MG63 (cell line): ENCODE data around the gene CAPN13. TPM values are rescaled to one million over a fixed set of nuclear protein-coding genes. Genes with fewer than 3 reads are reported as not detected.

Source experiments
- DNase-seq: peaks from one replicate; pipeline ENCODE4 v3.0.0-alpha.2; 2020
- H3K27me3 ChIP-seq: fragments of 250-450 bp; sonication (Bioruptor Pico); 2 replicates; pipeline ENCODE4 v1.5.1; 2020; ENCODE audit warnings: mild to moderate bottlenecking, moderate library complexity
- H3K36me3 ChIP-seq: fragments of 250-450 bp; sonication (Bioruptor Pico); 2 replicates; pipeline ENCODE4 v1.5.1; 2020; ENCODE audit warnings: mild to moderate bottlenecking, moderate library complexity
- H3K4me3 ChIP-seq: fragments of 250-450 bp; sonication (Bioruptor Pico); 2 replicates; pipeline ENCODE4 v1.5.1; 2020; ENCODE audit warnings: mild to moderate bottlenecking, moderate library complexity
- H3K9me3 ChIP-seq: fragments of 250-450 bp; sonication (Bioruptor Pico); 2 replicates; pipeline ENCODE4 v1.5.1; 2020; ENCODE audit warnings: mild to moderate bottlenecking, moderate library complexity
- total RNA-seq: library from RNA; depleted of rRNA; stranded (reverse); fragments of >200 nt; shearing (Covaris generic); gene quantifications from 2 replicates; pipeline ENCODE4 v1.2.3, GENCODE V29; 2014; ENCODE audit warnings: low replicate concordance; rRNA removed

Gene CAPN13, protein sequence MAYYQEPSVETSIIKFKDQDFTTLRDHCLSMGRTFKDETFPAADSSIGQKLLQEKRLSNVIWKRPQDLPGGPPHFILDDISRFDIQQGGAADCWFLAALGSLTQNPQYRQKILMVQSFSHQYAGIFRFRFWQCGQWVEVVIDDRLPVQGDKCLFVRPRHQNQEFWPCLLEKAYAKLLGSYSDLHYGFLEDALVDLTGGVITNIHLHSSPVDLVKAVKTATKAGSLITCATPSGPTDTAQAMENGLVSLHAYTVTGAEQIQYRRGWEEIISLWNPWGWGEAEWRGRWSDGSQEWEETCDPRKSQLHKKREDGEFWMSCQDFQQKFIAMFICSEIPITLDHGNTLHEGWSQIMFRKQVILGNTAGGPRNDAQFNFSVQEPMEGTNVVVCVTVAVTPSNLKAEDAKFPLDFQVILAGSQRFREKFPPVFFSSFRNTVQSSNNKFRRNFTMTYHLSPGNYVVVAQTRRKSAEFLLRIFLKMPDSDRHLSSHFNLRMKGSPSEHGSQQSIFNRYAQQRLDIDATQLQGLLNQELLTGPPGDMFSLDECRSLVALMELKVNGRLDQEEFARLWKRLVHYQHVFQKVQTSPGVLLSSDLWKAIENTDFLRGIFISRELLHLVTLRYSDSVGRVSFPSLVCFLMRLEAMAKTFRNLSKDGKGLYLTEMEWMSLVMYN
- not detected in 2 replicates for total RNA-seq

DNA sequence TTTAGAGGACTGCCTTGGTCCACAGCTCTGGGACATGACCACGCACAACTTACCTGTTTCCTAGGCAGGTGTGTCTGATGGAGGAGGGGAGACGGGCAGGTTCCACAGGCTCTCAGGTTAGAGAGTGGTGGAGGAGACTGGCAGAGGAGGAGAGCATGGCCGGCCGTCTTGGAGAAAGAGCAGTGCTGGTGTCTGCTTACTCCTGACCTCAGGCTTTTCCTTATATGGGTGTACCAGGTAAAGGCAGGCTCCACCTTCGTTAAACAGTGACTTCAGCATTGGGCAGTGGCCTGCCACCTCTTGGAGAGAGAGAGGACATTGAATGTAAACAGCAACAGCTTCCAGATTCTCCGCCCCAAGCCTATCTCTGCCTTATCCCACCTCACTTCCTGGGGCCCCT lies at the start of gene CAPN13:
Gene CAPN13 (minus strand): TSS at position 198 of the 400 bp plus-strand sequence. CDS start 20,121 bp downstream, outside the sequence.
- 0 out of 2 replicates have a peak, but pooled peaks cover 5% of the 10 kb centered on the region for H3K27me3 ChIP-seq
- H3K4me3 ChIP-seq, result no peak within 1 kb of the TSS
- DNase-seq, result no peak

DNA sequence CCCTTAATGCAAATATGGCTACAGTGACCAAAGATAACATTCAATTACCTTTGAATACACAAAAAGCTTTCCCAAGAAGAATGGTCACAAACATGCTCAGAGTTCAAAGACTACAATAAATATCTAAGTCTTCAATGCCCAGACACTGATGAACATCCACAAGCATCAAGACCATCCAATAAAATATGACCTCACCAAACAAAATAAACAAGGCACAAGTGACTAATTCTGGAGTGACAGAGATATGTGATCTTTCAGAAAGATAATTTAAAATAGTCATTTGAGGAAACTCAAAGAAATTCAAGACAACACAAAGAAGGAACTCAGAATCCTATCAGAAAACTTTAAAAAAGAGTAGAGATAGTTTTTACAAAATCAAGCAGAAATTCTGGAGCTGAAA lies 40.6 kb upstream of the CAPN13 start:
- H3K9me3 ChIP-seq, result no peaks in the 10 kb centered on the region
- H3K4me3 ChIP-seq, result no peak overlapping the region
- peaks cover 3% of the 10 kb centered on the region; the same call in 1 of the 2 replicates for H3K27me3 ChIP-seq
- H3K36me3 ChIP-seq, result no peaks in the 10 kb centered on the region
- no peak for DNase-seq

More for the DNA sequence above, at the start of gene CAPN13:
- no peaks in the 10 kb centered on the region for H3K9me3 ChIP-seq
- H3K36me3 ChIP-seq, result no peaks in the 10 kb centered on the region

DNA sequence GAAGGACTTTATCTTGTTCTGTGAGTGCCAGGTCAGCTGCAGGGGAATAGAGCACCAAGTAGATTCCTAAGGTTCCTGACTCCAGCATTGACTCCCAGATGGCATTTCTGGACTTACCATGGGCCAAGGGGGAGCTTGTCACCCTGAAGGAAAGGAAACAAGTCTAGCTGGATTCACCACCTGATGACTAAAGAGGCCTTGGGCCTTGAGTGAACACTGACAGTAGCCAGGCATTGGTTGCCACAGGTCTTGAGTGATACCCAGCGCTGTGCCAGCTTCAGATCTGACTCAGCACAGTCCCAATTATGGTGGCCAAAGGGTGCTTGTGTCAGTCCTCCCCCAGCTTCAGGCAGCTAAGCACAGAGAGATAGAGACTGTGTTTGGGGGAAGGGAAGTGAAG lies 40.1 kb upstream of the CAPN13 start:
- Histone ChIP-seq H3K36me3 (no peaks in the 10 kb centered on the region), H3K27me3 (peaks cover 3% of the 10 kb centered on the region; the same call in 1 of the 2 replicates), H3K4me3 (no peak overlapping the region), H3K9me3 (no peaks in the 10 kb centered on the region)
- peak; percentile 7 for DNase-seq

DNA sequence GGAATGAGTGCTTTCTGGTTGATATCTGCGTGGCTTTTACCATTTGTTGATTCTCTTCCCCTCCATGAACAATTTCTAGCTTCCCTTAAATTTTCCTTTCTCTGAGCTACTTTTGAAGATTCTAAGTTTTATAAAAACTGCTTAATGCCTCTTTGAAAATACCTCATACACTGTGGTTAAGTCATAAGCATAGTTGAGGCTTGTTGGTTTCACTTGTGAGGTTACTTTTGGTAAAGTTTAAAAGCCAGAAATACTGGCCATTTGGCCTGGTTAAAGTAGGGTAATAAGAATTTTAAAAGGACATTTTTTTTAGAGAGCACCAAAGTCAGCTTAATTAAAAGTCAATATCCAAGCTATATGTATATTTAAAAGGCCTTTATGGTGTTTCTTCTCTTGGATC lies 21.3 kb upstream of the CAPN13 start:
- Histone ChIP-seq H3K27me3 (no peaks in the 10 kb centered on the region), H3K36me3 (no peaks in the 10 kb centered on the region), H3K4me3 (no peak overlapping the region), H3K9me3 (no peaks in the 10 kb centered on the region)
- DNase-seq, result no peak

DNA sequence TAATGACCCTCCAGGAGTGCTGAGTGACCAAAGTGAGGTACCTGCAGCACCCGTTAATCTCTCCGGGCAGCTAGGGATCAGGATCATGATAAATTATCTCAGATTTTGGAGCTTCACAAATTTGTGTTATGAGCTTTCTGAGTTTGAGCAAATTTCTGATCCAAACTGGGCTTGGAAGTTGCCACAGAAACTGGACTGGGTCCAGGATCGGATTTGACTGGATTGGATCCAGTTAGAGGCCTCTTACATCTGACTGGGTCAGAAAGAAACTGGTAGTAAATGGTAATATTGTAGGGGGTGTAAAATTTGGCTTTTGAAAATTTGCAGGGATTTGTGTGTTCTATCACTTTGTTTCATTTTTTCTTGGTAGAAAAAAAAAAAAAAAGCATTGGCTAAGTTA lies 19.7 kb upstream of the CAPN13 start:
- Histone ChIP-seq H3K9me3 (no peaks in the 10 kb centered on the region), H3K4me3 (no peak overlapping the region), H3K36me3 (no peaks in the 10 kb centered on the region), H3K27me3 (no peaks in the 10 kb centered on the region)
- no peak for DNase-seq

DNA sequence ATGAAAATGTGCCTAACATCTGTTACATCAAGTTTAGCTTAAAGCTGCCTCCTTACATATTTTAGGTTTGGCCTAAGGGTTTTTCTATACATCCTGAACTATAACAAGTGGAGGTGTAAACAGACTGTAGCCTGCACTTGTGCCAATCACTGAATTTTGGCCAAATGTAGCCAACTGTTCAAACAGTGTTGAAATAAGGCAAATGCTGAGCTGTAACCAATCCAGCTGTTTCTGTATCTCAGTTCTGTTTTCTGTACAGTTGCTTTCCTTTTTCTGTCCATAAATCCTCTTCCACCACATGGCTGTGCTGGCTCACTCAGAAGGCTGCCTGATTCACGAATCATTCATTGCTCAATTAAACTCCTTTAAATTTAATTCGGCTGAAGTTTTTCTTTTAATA lies 19.2 kb upstream of the CAPN13 start:
- Histone ChIP-seq H3K27me3 (no peaks in the 10 kb centered on the region), H3K36me3 (no peaks in the 10 kb centered on the region), H3K9me3 (no peaks in the 10 kb centered on the region), H3K4me3 (no peak overlapping the region)
- DNase-seq, result no peak

DNA sequence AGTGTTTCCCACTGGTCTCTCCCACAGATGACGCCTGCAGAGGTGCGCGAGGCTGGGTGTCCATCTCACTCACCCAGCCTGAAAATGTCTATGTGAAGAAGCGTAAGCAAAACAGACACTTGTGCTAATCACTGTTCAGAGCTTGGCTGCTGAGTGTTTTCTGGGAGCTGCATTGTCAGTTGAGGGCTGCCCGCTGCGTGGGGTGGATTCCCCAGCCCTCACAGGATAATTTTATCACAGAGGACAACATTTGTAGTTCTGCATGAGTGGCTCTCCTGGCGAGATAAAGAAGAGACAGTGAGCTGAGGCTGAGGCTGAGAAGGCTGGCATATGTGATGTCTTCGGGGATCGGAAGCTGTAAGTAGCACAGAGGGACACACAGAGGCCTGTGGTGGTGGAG lies 16.2 kb upstream of the CAPN13 start:
- DNase-seq, result no peak
- H3K9me3 ChIP-seq, result no peaks in the 10 kb centered on the region

DNA sequence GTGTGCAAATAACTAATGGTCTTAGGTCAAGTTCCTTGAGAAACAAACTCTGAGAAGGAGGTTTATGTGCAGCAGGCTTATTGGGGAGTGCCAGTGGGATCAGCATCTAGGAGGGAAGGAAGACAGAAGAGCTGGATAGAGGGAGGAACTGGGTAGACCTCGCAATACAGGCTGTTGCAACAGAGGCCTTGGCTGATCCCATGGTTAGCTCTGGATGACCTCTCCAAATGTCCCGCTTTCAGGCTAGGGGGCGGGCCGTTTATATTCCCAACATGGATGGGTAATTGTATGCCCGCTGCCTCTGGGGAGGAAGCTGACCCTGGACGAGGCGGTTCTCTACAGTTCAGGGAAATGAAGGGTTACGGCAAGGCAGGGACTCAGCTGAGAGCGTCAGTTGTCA lies 14.7 kb upstream of the CAPN13 start:
- no peaks in the 10 kb centered on the region for H3K9me3 ChIP-seq
- H3K4me3 ChIP-seq, result no peak overlapping the region
- no peaks in the 10 kb centered on the region for H3K27me3 ChIP-seq
- DNase-seq, result no peak
- H3K36me3 ChIP-seq, result no peaks in the 10 kb centered on the region

More for the DNA sequence above, 16.2 kb upstream of the CAPN13 start:
- no peaks in the 10 kb centered on the region for H3K27me3 ChIP-seq
- no peaks in the 10 kb centered on the region for H3K36me3 ChIP-seq
- no peak overlapping the region for H3K4me3 ChIP-seq

DNA sequence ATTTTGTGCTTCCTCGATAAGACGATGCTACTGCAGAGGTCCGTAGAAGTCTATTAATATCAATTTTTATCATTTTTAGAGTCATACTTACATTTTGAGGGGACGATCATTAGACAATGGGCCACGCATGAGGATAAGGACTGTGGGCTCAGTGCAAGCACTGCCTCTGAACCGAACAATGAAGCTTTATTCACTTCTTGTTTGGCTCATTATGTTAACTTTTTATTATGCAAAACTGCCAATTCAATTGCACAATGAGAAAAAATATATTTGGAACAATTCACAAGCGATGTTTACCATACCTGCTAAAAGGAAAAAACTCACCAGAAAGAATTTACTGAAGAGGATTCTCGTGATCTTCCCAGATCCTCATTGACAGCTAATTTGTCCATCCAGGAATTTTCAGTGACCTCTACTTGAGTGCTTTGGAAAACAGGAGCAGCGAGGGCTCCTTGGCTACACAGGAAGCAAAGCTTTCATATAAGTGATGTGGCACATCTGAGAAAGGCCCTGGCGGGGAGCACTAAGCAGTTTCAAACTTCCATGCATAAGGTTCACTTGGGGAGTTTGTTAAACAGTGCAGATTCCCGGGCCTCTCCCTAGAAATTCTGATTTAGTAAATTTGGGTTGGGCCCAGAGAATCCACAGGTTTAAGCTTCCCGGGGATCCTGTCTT lies 13.3 kb upstream of the CAPN13 start:
- H3K27me3 ChIP-seq, result no peaks in the 10 kb centered on the region
- DNase-seq, result no peak
- H3K4me3 ChIP-seq, result no peak overlapping the region
- no peaks in the 10 kb centered on the region for H3K9me3 ChIP-seq
- no peaks in the 10 kb centered on the region for H3K36me3 ChIP-seq

DNA sequence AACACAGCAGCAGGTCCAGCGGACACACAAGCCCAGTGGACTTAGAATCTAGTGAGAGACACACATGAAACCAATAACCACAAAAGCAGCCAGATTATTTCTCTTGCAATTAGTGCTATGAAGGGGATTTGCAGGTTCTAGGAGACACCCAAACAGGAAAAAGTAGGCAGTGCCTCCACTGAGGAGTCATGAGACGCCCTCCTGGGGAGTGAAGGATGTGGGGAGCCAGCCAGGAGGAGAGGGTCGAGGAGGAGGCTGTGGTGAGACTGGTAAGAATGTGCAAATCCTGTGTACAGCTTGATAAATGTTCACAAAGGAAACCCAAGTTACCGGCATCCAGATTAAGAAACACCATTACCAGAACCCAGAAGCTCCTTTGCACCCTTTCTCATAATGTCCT lies 2.7 kb upstream of the CAPN13 start:
- H3K4me3 ChIP-seq, result no peak overlapping the region
- DNase-seq, result no peak
- H3K9me3 ChIP-seq, result no peaks in the 10 kb centered on the region
- 0 out of 2 replicates have a peak, but pooled peaks cover 5% of the 10 kb centered on the region for H3K27me3 ChIP-seq
- no peaks in the 10 kb centered on the region for H3K36me3 ChIP-seq

DNA sequence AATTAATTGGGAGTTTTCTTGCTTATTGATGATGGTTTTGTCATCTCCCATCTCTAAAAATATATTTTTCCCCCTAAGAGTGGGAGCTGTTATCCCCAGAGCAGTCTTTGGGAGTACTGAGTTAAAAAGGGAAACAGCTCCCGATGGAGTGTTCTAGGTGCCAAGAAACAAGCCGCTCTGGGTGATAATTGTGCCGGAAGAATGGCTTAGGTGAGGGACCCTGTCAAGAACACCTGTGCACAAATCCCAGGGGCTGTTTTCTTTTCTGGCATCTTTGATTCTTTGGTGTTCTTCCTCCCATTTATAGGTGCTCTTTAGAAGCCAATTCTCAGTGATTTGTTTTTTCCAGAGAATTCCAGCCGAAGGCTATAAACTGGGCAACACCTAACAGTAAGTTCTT lies 1.4 kb upstream of the CAPN13 start:
- Histone ChIP-seq H3K36me3 (no peaks in the 10 kb centered on the region), H3K9me3 (no peaks in the 10 kb centered on the region), H3K4me3 (no peak overlapping the region), H3K27me3 (0 out of 2 replicates have a peak, but pooled peaks cover 5% of the 10 kb centered on the region)
- no peak for DNase-seq

DNA sequence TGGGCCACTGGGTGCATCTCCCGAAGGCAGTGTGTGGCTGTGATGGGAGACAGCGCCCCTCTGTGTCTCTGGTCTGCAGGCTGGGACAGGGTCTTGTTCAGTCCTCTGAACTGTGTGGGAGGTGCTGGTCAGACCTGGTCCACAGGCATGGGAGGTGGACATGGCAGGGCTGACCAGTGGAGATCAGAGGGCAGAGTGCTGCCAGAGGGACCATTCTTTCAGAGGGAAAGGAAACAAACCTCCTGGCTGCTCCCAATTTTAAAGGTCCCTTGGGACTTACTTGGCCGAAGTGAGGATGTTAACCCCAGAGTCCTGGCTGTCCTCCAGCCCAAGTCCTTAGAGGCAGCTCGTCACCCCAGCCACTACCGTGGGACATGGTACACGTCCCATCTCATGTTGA lies 4.0 kb downstream of the CAPN13 start:
- Histone ChIP-seq H3K4me3 (no peak overlapping the region), H3K9me3 (no peaks in the 10 kb centered on the region), H3K27me3 (0 out of 2 replicates have a peak, but pooled peaks cover 5% of the 10 kb centered on the region), H3K36me3 (no peaks in the 10 kb centered on the region)
- no peak for DNase-seq

DNA sequence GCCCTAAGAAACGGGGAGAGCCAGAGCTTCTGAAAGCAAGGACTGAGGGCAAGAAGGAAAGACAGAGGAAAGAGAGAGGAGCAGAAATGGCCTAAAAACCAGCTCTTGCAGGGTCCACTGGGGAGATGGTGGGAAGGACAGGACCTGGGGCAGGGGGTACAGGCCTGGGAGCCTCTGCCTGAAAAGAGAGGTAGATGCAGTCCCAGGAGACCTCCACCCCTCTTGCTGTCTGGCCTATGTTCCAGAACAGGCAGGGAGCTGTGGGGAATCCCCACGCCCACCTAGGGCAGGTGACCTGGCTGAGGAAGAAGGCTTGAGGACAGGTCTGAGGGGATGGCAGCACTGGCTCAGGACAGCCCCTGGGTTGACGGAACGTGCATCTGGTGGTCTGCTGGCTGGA lies 4.6 kb downstream of the CAPN13 start:
- no peaks in the 10 kb centered on the region for H3K36me3 ChIP-seq
- H3K27me3 ChIP-seq, result 0 out of 2 replicates have a peak, but pooled peaks cover 5% of the 10 kb centered on the region
- DNase-seq, result no peak
- no peak overlapping the region for H3K4me3 ChIP-seq
- H3K9me3 ChIP-seq, result no peaks in the 10 kb centered on the region

DNA sequence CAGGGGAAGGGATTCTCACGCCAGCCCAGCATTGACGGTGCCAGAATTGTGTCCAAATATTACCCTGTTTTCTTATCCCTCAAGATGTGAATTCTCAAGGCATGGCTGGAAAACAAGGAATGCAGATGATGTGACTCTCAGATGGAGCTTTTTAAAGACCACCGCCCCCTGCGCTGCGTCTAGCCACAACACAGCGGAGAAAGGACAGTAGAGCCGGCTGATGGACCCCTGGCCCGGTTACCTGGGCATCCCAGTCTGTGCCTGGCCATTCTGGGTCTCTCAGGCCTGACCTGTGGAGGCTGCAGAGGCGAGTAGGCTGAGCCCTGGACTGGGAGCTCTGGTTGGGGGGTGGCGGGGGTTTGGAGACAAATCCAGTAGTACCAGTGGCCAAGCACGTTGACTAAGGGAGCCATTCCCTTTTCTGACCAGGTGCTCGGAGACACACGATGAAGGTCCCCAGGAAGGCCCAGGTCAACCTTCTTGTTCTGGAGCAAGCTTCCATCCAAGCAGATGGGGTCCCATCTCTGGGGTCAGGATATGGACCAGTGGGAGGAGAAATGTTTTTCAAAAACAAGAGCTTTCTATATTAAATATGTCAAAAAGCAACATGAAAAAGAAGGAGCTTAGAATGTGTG lies 5.3 kb downstream of the CAPN13 start:
- H3K36me3 ChIP-seq, result no peaks in the 10 kb centered on the region
- H3K27me3 ChIP-seq, result 0 out of 2 replicates have a peak, but pooled peaks cover 3% of the 10 kb centered on the region

DNA sequence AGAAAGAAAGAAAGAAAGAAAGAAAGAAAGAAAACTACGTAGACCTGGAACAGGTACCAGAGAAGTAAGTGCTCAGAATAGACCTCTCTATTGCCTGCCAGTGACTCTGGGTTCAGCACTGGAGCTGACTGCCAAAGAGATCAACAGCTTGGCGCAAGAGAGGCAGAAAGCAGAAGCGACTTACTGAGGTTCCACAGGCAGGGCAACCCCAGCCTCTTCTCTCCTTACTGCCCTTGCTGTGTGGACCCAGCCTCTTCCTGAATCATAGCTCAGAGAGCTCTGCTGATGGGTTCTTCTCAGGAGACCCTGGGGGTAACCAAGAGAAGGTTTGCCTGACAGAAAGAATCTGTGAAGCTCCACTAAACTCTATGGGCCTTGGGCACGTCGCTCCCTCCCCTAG lies 7.1 kb downstream of the CAPN13 start:
- H3K9me3 ChIP-seq, result no peaks in the 10 kb centered on the region
- H3K36me3 ChIP-seq, result no peaks in the 10 kb centered on the region
- peaks cover 2% of the 10 kb centered on the region; the same call in 1 of the 2 replicates for H3K27me3 ChIP-seq
- DNase-seq, result no peak
- H3K4me3 ChIP-seq, result no peak overlapping the region

More for the DNA sequence above, 5.3 kb downstream of the CAPN13 start:
- no peak for DNase-seq
- H3K4me3 ChIP-seq, result no peak overlapping the region
- H3K9me3 ChIP-seq, result no peaks in the 10 kb centered on the region

DNA sequence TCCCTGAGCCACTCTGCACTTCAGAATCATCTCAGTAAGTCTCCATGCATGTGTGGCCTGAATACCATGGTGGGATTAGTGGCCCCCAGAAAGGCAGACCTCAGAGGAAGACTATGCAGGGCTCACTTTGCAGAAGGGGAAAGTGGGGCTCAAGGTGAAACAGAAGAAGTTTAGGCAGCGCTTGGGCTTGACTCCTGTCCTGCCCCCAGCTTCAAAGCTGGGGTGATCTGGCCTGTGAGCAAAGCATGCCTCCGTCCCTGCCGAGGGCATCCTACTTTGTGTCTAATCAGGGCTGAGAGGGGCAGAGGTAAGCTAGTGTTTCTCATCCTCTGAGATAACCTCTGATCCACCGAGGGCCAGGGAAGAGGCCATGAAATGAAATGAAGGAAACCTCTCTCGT lies 7.9 kb downstream of the CAPN13 start:
- DNase-seq, result no peak

More for the DNA sequence above, 7.9 kb downstream of the CAPN13 start:
- no peaks in the 10 kb centered on the region for H3K36me3 ChIP-seq
- H3K9me3 ChIP-seq, result no peaks in the 10 kb centered on the region
- peaks cover 3% of the 10 kb centered on the region for H3K27me3 ChIP-seq
- no peak overlapping the region for H3K4me3 ChIP-seq
